PC-9 (cell line): ENCODE measurements around the gene SIPA1L2. TPM values are rescaled to one million over a fixed set of nuclear protein-coding genes. Genes with fewer than 3 reads are reported as not detected.

Experiments used
- BruUV-seq: library from RNA; stranded (reverse); fragments of 400-500 nt; replicated peaks from 2 replicates; lab custom pipeline; 2021; lab: Mats Ljungman, UMichigan
- CTCF ChIA-PET: fragments of 300-600 bp; sonication (Branson Sonifier 250); formaldehyde crosslinking; loops from one replicate; lab custom pipeline; 2022; ENCODE audit warnings: antibody characterized with exemption; lab: Charles Lee
- POLR2A ChIA-PET: fragments of 300-600 bp; sonication (Branson Sonifier 250); formaldehyde crosslinking; loops from one replicate; lab custom pipeline; 2022; ENCODE audit warnings: antibody characterized with exemption; ENCODE audit not compliant: unreplicated experiment; lab: Charles Lee
- DNase-seq, 2 experiments: peaks; one replicate each; pipeline versions ENCODE4 v3.0.0 to v3.0.0-alpha.2; 2015 to 2022; ENCODE audit warnings: mixed read lengths in 1 of 2
- H2AFZ ChIP-seq: fragments of 200-600 bp; sonication (generic); 2 replicates; pipeline ENCODE4 v1.8.1; 2017; ENCODE audit warnings: antibody characterized with exemption
- H3F3A ChIP-seq: fragments of 200-600 bp; sonication (generic); 2 replicates; pipeline ENCODE4 v1.8.1; 2017; ENCODE audit warnings: antibody characterized with exemption, mild to moderate bottlenecking, low read depth; ENCODE audit not compliant: insufficient read depth
- H3K27ac ChIP-seq: fragments of 200-600 bp; sonication (generic); 2 replicates; pipeline ENCODE4 v1.6.1; 2016; ENCODE audit warnings: mixed run types
- H3K27me3 ChIP-seq: fragments of 200-600 bp; sonication (generic); 2 replicates; pipeline ENCODE4 v1.6.1; 2016; ENCODE audit warnings: low read depth, mixed run types; ENCODE audit not compliant: insufficient read depth
- H3K36me3 ChIP-seq: fragments of 200-600 bp; sonication (generic); 2 replicates; pipeline ENCODE4 v1.6.1; 2016; ENCODE audit warnings: low read depth, mixed run types
- H3K4me1 ChIP-seq: fragments of 200-600 bp; sonication (generic); replicated peaks from 2 replicates; pipeline ENCODE4 v1.6.1; 2016; ENCODE audit warnings: mixed run types; ENCODE audit not compliant: insufficient read depth
- H3K4me2 ChIP-seq: fragments of 200-600 bp; sonication (generic); 2 replicates; pipeline ENCODE4 v1.6.1; 2017; ENCODE audit warnings: mixed run types
- H3K4me3 ChIP-seq: fragments of 200-600 bp; sonication (generic); 2 replicates; pipeline ENCODE4 v1.6.1; 2016; ENCODE audit warnings: mixed run types
- H3K79me2 ChIP-seq: fragments of 200-600 bp; sonication (generic); 2 replicates; pipeline ENCODE4 v1.6.1; 2017; ENCODE audit warnings: low read depth, mixed run types
- H3K9me2 ChIP-seq: fragments of 200-600 bp; sonication (generic); 2 replicates; pipeline ENCODE4 v1.8.1; 2017; ENCODE audit warnings: mild to moderate bottlenecking; ENCODE audit not compliant: insufficient read depth
- H3K9me3 ChIP-seq: fragments of 200-600 bp; sonication (generic); 2 replicates; pipeline ENCODE4 v1.8.1; 2016; ENCODE audit warnings: low read depth; ENCODE audit not compliant: insufficient read depth
- H4K20me1 ChIP-seq: fragments of 200-600 bp; sonication (generic); 2 replicates; pipeline ENCODE4 v1.8.1; 2017; ENCODE audit not compliant: insufficient read depth
- EZH2 ChIP-seq: fragments of 200-600 bp; sonication (generic); IDR thresholded peaks from 2 replicates; pipeline ENCODE4 v1.8.0; 2017; ENCODE audit warnings: antibody characterized with exemption, low read depth
- intact Hi-C: fragments of 100-400 bp; cut with micrococcal nuclease; formaldehyde crosslinking; loops from one replicate; pipeline ENCODE4 v1.10.0; 2022; ENCODE audit not compliant: unreplicated experiment
- total RNA-seq: library from RNA; stranded (reverse); gene quantifications from 2 replicates; pipeline ENCODE4 v1.2.3, GENCODE V29; 2021
- TF ChIP-seq, protein P1 (sequence below): fragments of 200-600 bp; sonication (generic); conservative IDR thresholded peaks from 2 replicates; pipeline ENCODE4 v1.6.1; 2017; ENCODE audit warnings: mixed run types, antibody characterized with exemption, mild to moderate bottlenecking, moderate library complexity

Gene SIPA1L2
- total RNA-seq, 1 experiment from 2014 or later, result not detected

DNA sequence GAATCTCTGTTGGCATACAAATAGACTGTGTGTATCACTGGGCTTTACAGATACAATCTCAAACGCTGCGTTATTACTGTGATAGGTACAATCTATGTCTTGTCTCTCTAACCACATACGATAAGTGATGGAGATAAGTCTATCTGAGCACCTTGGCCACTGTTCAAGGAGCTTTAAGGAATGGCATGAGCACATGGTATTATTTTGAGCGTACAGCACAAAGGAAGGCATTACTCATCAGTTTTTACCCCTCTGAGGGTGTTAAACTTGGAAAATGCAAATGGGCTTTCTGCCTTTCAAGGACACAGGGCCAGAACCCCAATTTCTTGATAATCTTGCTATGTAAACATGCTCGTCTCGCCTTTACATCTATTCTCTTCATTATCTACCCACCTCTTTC is 11.6 kb upstream of the SIPA1L2 start:
- Histone ChIP-seq H3K27ac (no peak overlapping the region), H3K4me3 (no peak overlapping the region), H2AFZ (no peak overlapping the region), H3K36me3 (no peaks in the 10 kb centered on the region), H3K9me2 (no peaks in the 10 kb centered on the region), H4K20me1 (no peaks in the 10 kb centered on the region), H3K79me2 (no peaks in the 10 kb centered on the region), H3K27me3 (no peaks in the 10 kb centered on the region), H3K4me1 (peaks cover 15% of the 10 kb centered on the region), H3F3A (peaks cover 6% of the 10 kb centered on the region; the same call in 1 of the 2 replicates), H3K9me3 (no peaks in the 10 kb centered on the region), H3K4me2 (no peak overlapping the region)
- intact Hi-C loops, result no loop called here
- no TSS peak for BruUV-seq
- no peak for TF ChIP-seq EZH2
- TF ChIP-seq, protein P1, sequence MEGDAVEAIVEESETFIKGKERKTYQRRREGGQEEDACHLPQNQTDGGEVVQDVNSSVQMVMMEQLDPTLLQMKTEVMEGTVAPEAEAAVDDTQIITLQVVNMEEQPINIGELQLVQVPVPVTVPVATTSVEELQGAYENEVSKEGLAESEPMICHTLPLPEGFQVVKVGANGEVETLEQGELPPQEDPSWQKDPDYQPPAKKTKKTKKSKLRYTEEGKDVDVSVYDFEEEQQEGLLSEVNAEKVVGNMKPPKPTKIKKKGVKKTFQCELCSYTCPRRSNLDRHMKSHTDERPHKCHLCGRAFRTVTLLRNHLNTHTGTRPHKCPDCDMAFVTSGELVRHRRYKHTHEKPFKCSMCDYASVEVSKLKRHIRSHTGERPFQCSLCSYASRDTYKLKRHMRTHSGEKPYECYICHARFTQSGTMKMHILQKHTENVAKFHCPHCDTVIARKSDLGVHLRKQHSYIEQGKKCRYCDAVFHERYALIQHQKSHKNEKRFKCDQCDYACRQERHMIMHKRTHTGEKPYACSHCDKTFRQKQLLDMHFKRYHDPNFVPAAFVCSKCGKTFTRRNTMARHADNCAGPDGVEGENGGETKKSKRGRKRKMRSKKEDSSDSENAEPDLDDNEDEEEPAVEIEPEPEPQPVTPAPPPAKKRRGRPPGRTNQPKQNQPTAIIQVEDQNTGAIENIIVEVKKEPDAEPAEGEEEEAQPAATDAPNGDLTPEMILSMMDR, result no peak
- ChIA-PET POLR2A (no interaction called here), CTCF (no interaction called here)
- no peak for DNase-seq

DNA sequence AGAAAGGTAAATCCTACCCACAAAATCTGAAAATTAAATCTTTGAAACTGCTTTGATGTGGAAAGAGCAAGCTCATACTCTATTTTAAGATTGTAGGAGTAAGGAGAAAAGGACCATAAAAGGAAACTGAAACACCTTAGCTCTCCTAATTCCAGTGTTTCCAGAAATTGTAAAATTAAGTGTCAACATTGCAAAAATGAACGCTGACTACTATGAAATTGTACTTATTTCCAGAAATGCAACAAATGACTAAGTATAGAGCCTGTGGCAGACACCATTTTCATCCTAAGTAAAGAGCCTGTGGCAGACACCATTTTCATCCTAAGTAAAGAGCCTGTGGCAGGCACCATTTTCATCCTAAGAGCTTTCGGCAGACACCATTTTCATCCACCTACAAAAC is 6.9 kb upstream of the SIPA1L2 start:
- no peak for DNase-seq
- POLR2A ChIA-PET, result no interaction called here
- TF ChIP-seq EZH2, result no peak
- TF ChIP-seq, protein P1, result no peak
- Histone ChIP-seq H3K36me3 (no peaks in the 10 kb centered on the region), H3K9me3 (no peaks in the 10 kb centered on the region), H3K4me1 (no peaks in the 10 kb centered on the region), H3K27me3 (no peaks in the 10 kb centered on the region), H3K4me2 (no peak overlapping the region), H3K79me2 (no peaks in the 10 kb centered on the region), H4K20me1 (no peaks in the 10 kb centered on the region), H3K9me2 (no peaks in the 10 kb centered on the region), H2AFZ (no peak overlapping the region), H3F3A (no peaks in the 10 kb centered on the region), H3K4me3 (no peak overlapping the region), H3K27ac (no peak overlapping the region)
- CTCF ChIA-PET, result no interaction called here
- no TSS peak for BruUV-seq
- intact Hi-C loops, result no loop called here

DNA sequence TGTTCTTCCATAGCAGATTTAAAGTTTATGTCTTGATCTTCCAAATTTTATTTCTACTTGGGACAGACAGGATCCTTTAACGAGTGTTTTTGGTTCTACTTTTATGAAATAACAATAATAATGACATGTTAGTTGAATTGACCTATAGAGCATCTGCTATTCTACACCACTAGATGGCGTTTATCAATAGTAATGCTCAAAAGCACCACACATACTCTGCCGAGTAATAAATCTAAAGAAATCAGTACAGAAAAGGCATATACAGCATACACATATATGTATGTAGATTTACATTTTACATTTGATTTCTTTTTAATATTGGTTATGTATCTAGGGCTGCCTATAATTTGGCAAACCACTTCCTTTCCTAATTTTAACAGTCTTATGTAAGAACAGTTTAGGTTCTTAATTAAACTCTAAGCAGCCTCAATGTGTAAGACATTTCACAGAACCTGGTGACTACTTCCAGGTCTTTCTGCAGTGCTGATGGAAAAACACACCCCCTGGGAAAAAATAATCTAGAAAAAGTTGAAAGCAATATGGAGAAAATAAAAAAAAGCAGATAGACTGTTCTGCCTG is 5.9 kb upstream of the SIPA1L2 start:
- no peak overlapping the region for H3K27ac ChIP-seq
- no peaks in the 10 kb centered on the region for H3K4me1 ChIP-seq
- H3K9me2 ChIP-seq, result no peaks in the 10 kb centered on the region
- ChIA-PET CTCF (no interaction called here), POLR2A (no interaction called here)
- BruUV-seq, result no TSS peak
- no peak overlapping the region for H2AFZ ChIP-seq
- no peaks in the 10 kb centered on the region for H3K9me3 ChIP-seq
- TF ChIP-seq EZH2, result no peak
- TF ChIP-seq, protein P1, result peak; percentile 88
- no peak overlapping the region for H3K4me3 ChIP-seq
- no peaks in the 10 kb centered on the region for H4K20me1 ChIP-seq
- H3K4me2 ChIP-seq, result no peak overlapping the region
- DNase-seq, result peak in 1 of 2 experiments; percentile 38
- intact Hi-C loops, result loop anchor here (1.0 kb wide), 2 partner anchors 536 to 605 kb away; no protein-coding TSS in a partner anchor
- H3F3A ChIP-seq, result no peaks in the 10 kb centered on the region
- H3K79me2 ChIP-seq, result no peaks in the 10 kb centered on the region
- H3K27me3 ChIP-seq, result no peaks in the 10 kb centered on the region
- H3K36me3 ChIP-seq, result no peaks in the 10 kb centered on the region
